HCT116 (cell line): Measurements from ENCODE around the gene DHRS4. TPM values are rescaled to one million over a fixed set of nuclear protein-coding genes. Genes with fewer than 3 reads are reported as not detected.
"Not testable (repeated sequence)": the region's sequence is repeated elsewhere in the genome, so short reads cannot be mapped to it uniquely, and the experiment has no call there.

Experiments
- ATAC-seq: fragments of 200-7000 bp; cut with Tn5 transposase; 2 replicates; pipeline ENCODE4 v1.9.1; 2020; ENCODE audit warnings: mild to moderate bottlenecking, moderate library complexity
- BruUV-seq: library from RNA; stranded (reverse); fragments of 400-500 nt; replicated peaks from 2 replicates; lab custom pipeline; 2021; lab: Mats Ljungman, UMichigan
- CTCF ChIA-PET: fragments of 300-600 bp; sonication (Branson Sonifier 250); formaldehyde crosslinking; loops from one replicate; lab custom pipeline; 2021; ENCODE audit warnings: antibody characterized with exemption; lab: Charles Lee
- POLR2A ChIA-PET: fragments of 300-600, 350-600 bp; sonication (Branson Sonifier 250); formaldehyde crosslinking; loops from one replicate; lab custom pipeline; 2021; ENCODE audit warnings: antibody characterized with exemption; lab: Charles Lee
- RAD21 ChIA-PET, 2 experiments: fragments of 300-600 bp; sonication (Branson Sonifier 250); formaldehyde crosslinking; loops; one replicate each; lab custom pipeline; 2023; ENCODE audit warnings: low total read pairs in 2 of 2; ENCODE audit not compliant: uncharacterized antibody in 2 of 2, unreplicated experiment in 2 of 2, low non-redundant PET in 1 of 2; lab: Charles Lee
- DNase-seq: peaks from one replicate; pipeline ENCODE4 v3.0.0-alpha.2; 2010; ENCODE audit warnings: low read depth, low spot score
- H2AFZ ChIP-seq: fragments of 200-600 bp; shearing (Covaris generic), sonication (generic); 2 replicates; pipeline ENCODE4 v1.6.1; 2017; ENCODE audit warnings: low read depth, mixed run types, mixed read lengths, antibody characterized with exemption, low read length; ENCODE audit not compliant: poor library complexity, severe bottlenecking
- H3K27ac ChIP-seq: 2 replicates; pipeline ENCODE4 v1.5.1; 2012; ENCODE audit warnings: low read depth, low read length
- H3K27me3 ChIP-seq: fragments of 200-600 bp; sonication (generic); 2 replicates; pipeline ENCODE4 v1.6.1; 2016; ENCODE audit warnings: mixed run types, low read length, mixed read lengths; ENCODE audit not compliant: insufficient read depth
- H3K36me3 ChIP-seq, 2 experiments: fragments of 200-500 bp in 1 of 2; fragments of 200-600 bp in 1 of 2; sonication (Bioruptor generic) in 1 of 2; sonication (generic) in 1 of 2; 2 replicates each; pipeline versions ENCODE4 v1.5.1 to v1.6.1; 2014 to 2016; ENCODE audit warnings: low read length in 2 of 2, inconsistent platforms in 1 of 2, mixed read lengths in 1 of 2, mixed run types in 1 of 2; ENCODE audit not compliant: insufficient read depth in 2 of 2, control insufficient read depth in 1 of 2
- H3K4me1 ChIP-seq, 2 experiments: fragments of 200-600 bp in 1 of 2; sonication (generic) in 1 of 2; 2 replicates each; pipeline versions ENCODE4 v1.5.1 to v1.6.1; 2012 to 2017; ENCODE audit warnings: low read length in 2 of 2, inconsistent platforms in 1 of 2, mild to moderate bottlenecking in 1 of 2, mixed read lengths in 1 of 2, mixed run types in 1 of 2, moderate library complexity in 1 of 2; ENCODE audit not compliant: insufficient read depth in 2 of 2, control insufficient read depth in 1 of 2
- H3K4me2 ChIP-seq: fragments of 200-600 bp; sonication (generic); 2 replicates; pipeline ENCODE4 v1.6.1; 2017; ENCODE audit warnings: mixed run types, low read length, mixed read lengths
- H3K4me3 ChIP-seq, 2 experiments: fragments of 200-600 bp in 1 of 2; sonication (generic) in 1 of 2; replicated peaks in 1 of 2; 2 replicates each; pipeline ENCODE4 v1.5.1; 2011 to 2016; ENCODE audit warnings: low read length in 2 of 2, control low read depth in 1 of 2, low read depth in 1 of 2, mild to moderate bottlenecking in 1 of 2, mixed read lengths in 1 of 2, mixed run types in 1 of 2
- H3K79me2 ChIP-seq: fragments of 200-600 bp; sonication (generic); 2 replicates; pipeline ENCODE4 v1.6.1; 2017; ENCODE audit warnings: mild to moderate bottlenecking, mixed run types, low read length, moderate library complexity, mixed read lengths; ENCODE audit not compliant: insufficient read depth
- H3K9ac ChIP-seq: fragments of 200-600 bp; sonication (generic); 2 replicates; pipeline ENCODE4 v1.6.1; 2016; ENCODE audit warnings: low read length, mixed read lengths
- H3K9me2 ChIP-seq: fragments of 200-600 bp; sonication (generic), shearing (Covaris generic); 2 replicates; pipeline ENCODE4 v1.6.1; 2017; ENCODE audit warnings: mixed run types, mild to moderate bottlenecking, moderate library complexity; ENCODE audit not compliant: insufficient read depth
- H3K9me3 ChIP-seq, 2 experiments: fragments of 200-500 bp in 1 of 2; fragments of 200-600 bp in 1 of 2; sonication (Bioruptor generic) in 1 of 2; sonication (generic) in 1 of 2; 2 replicates each; pipeline ENCODE4 v1.6.1; 2014 to 2017; ENCODE audit warnings: low read length in 2 of 2, mixed read lengths in 2 of 2, inconsistent platforms in 1 of 2, low read depth in 1 of 2, mild to moderate bottlenecking in 1 of 2, mixed run types in 1 of 2, moderate library complexity in 1 of 2; ENCODE audit not compliant: control insufficient read depth in 1 of 2, insufficient read depth in 1 of 2
- H4K20me1 ChIP-seq: fragments of 200-600 bp; sonication (generic), shearing (Covaris generic); 2 replicates; pipeline ENCODE4 v1.6.1; 2017; ENCODE audit warnings: mixed run types, mild to moderate bottlenecking, moderate library complexity; ENCODE audit not compliant: insufficient read depth
- ATF3 ChIP-seq: IDR thresholded peaks from 2 replicates; pipeline ENCODE4 v1.6.1; 2012
- CTCF ChIP-seq, 3 experiments: fragments of 200-600 bp in 1 of 3; sonication (generic) in 1 of 3; IDR thresholded peaks in 2 of 3; conservative IDR thresholded peaks in 1 of 3; 2 replicates each; pipeline ENCODE4 v1.5.1; 2012 to 2017; ENCODE audit warnings: low read depth in 2 of 3, low read length in 2 of 3, antibody characterized with exemption in 1 of 3, borderline replicate concordance in 1 of 3, control low read depth in 1 of 3, mild to moderate bottlenecking in 1 of 3, mixed read lengths in 1 of 3, mixed run types in 1 of 3, moderate library complexity in 1 of 3; ENCODE audit not compliant: insufficient read depth in 1 of 3
- JUND ChIP-seq: IDR thresholded peaks from 2 replicates; pipeline ENCODE4 v1.6.1; 2012
- RAD21 ChIP-seq: IDR thresholded peaks from 2 replicates; pipeline ENCODE4 v1.6.1; 2012; ENCODE audit warnings: low read depth, mild to moderate bottlenecking
- intact Hi-C: fragments of 100-400 bp; cut with micrococcal nuclease; formaldehyde crosslinking; loops from 2 replicates; pipeline ENCODE4 v1.10.0; 2022
- total RNA-seq: library from RNA; stranded (reverse); gene quantifications from one replicate; pipeline ENCODE4 v1.2.1, GENCODE V29; 2021; ENCODE audit not compliant: unreplicated experiment

The DHRS4 gene
- total RNA-seq, 1 experiment from 2014 or later, result 21.8 TPM

DNA sequence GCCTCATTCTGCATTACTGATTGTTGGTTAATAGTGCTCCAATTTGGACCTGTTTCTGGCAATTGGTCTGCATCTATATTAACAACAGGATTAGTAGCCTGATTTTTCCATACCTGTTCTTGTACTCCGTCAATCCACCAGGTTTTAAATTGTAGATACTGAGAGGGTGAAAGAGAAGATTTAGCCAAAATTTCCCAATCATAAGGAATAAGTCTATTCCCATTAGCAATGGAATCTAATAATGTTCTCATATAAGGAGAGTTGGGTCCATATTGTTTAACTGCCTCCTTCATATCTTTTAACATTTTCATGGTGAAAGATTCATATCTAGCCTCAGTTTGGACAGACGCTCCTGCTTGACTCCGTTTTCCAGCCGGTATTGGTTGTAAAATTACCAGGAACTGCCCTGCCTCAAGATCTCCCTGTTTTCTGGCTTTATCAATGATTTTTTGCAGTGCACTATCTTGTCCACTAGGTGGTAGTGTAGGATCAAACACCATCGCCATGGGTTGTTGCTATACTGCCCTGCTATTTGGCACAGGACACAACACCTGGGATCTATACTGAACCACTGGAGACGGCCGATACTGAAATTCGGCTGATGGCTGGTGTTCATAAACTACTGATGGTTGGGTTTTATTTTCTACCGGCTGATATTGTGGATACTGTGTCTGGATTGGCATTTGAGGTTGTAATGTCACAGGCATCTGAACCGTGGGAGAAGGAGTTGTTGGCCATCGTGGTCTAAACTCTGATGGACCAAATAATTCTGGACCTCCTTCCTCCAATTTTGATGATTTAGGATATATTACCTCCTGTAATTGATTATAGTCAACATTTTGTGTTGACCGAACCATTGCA lies 60.3 kb downstream of the DHRS4 start:
- intact Hi-C loops, result loop anchor here (1.0 to 10.0 kb wide), 5 partner anchors 45 to 423 kb away; partner anchors contain the start of genes DHRS1, DHRS4 and NOP9
- H3K9me3 ChIP-seq, result no peaks in the 10 kb centered on the region
- no peaks in the 10 kb centered on the region for H3K9me2 ChIP-seq
- no peaks in the 10 kb centered on the region for H3K79me2 ChIP-seq
- no peak for TF ChIP-seq JUND
- TF ChIP-seq RAD21, result peak; percentile 95
- TF ChIP-seq CTCF (IDR thresholded peaks at IDR 0.05 in 2 of 3, conservative IDR thresholded peaks at IDR 0.05 in 1 of 3; ENCODE audit: borderline replicate concordance in 1 of 3, insufficient read depth in 1 of 3, low read depth in 2 of 3, low read length in 2 of 3), result peak; percentile 86 to 90 (median 87)
- no peak for TF ChIP-seq ATF3
- H3K9ac ChIP-seq, result no peak overlapping the region
- no peak overlapping the region for H3K4me3 ChIP-seq
- H3K4me1 ChIP-seq, result peaks cover 0 to 4% of the 10 kb centered on the region in 2 experiments; a peak in 1 of 4 replicates
- no peaks in the 10 kb centered on the region for H3K27me3 ChIP-seq
- no peaks in the 10 kb centered on the region for H3K36me3 ChIP-seq
- peak; percentile 99 for ATAC-seq
- CTCF ChIA-PET, result interaction anchor here (1.1 kb wide), 1 partner anchor 284 kb away, joined by 3 read pairs; no protein-coding TSS in a partner anchor
- BruUV-seq, result no TSS peak
- peak overlapping the region; percentile 17 for H2AFZ ChIP-seq
- no peak overlapping the region; the same call in 1 of the 2 replicates for H3K4me2 ChIP-seq
- no peak overlapping the region for H3K27ac ChIP-seq
- RAD21 ChIA-PET, result no interaction called here
- peak; percentile 78 for DNase-seq
- no peaks in the 10 kb centered on the region for H4K20me1 ChIP-seq
- POLR2A ChIA-PET, result no interaction called here

- POLR2A ChIA-PET, H3K79me2 ChIP-seq, H3K36me3 ChIP-seq, H3K9ac ChIP-seq, ATAC-seq, H3K27ac ChIP-seq, RAD21 ChIA-PET, CTCF ChIA-PET, BruUV-seq, H3K27me3 ChIP-seq, H2AFZ ChIP-seq, H4K20me1 ChIP-seq, H3K4me2 ChIP-seq, H3K4me1 ChIP-seq, DNase-seq, H3K9me3 ChIP-seq, H3K9me2 ChIP-seq, H3K4me3 ChIP-seq: not testable (repeated sequence)
- intact Hi-C loops, result loop anchor here (2.0 to 10.0 kb wide), 3 partner anchors 43 to 421 kb away; partner anchors contain the start of gene DHRS4
Observed at GRCh38 chr14:24015745-24016144, 62.2 kb downstream of the DHRS4 start.

Other genes starting within 250 kb of the DHRS4 start
- 18.6 TPM for gene DHRS4L2, start 35.2 kb downstream of the DHRS4 start, total RNA-seq
- gene CARMIL3, start 98.2 kb downstream of the DHRS4 start, total RNA-seq, result 0.71 TPM
- not detected for gene CPNE6, start 117.8 kb downstream of the DHRS4 start, total RNA-seq
- 94.1 TPM for gene PCK2, start 140.5 kb downstream of the DHRS4 start, total RNA-seq
- 47.5 TPM for gene DCAF11, start 161.0 kb downstream of the DHRS4 start, total RNA-seq
- gene NRL, start 161.2 kb downstream of the DHRS4 start, total RNA-seq, result 0.66 TPM
- gene FITM1, start 176.9 kb downstream of the DHRS4 start, total RNA-seq, result 0.81 TPM
- 174 TPM for gene PSME1, start 182.4 kb downstream of the DHRS4 start, total RNA-seq
- 42.0 TPM for gene EMC9, start 187.8 kb downstream of the DHRS4 start, total RNA-seq
- 160 TPM for gene PSME2, start 192.8 kb downstream of the DHRS4 start, total RNA-seq
- 78.0 TPM for gene RNF31, start 193.7 kb downstream of the DHRS4 start, total RNA-seq
- gene IRF9, start 207.5 kb downstream of the DHRS4 start, total RNA-seq, result 21.7 TPM
- gene REC8, start 218.3 kb downstream of the DHRS4 start, total RNA-seq, result 7.6 TPM
- 102 TPM for gene IPO4, start 235.0 kb downstream of the DHRS4 start, total RNA-seq
- gene TM9SF1, start 241.7 kb downstream of the DHRS4 start, total RNA-seq, result 35.2 TPM